Stomach (tissue), 4 donors: Measurements from ENCODE around the gene R3HDM2.

Experiments used
- CTCF ChIP-seq, 7 experiments: fragments of 450-650 bp in 4 of 7; fragments of 200-600 bp in 3 of 7; sonication (generic) in 3 of 7; IDR thresholded peaks; one replicate each; pipeline ENCODE4 v1.5.1; 2016 to 2019; ENCODE audit warnings: antibody characterized with exemption in 7 of 7, control low read depth in 2 of 7, mild to moderate bottlenecking in 1 of 7
- POLR2A ChIP-seq, 4 donors: fragments of 450-650 bp; IDR thresholded peaks; one replicate each; pipeline ENCODE4 v1.6.1; 2016; ENCODE audit warnings: antibody characterized with exemption in 4 of 4, control low read depth in 2 of 4, mild to moderate bottlenecking in 1 of 4, moderate library complexity in 1 of 4
- POLR2AphosphoS5 ChIP-seq, 3 donors: sonication (generic); formaldehyde crosslinking; IDR thresholded peaks; one replicate each; pipeline ENCODE4 v1.6.1; 2016; ENCODE audit warnings: antibody characterized with exemption in 3 of 3

DNA sequence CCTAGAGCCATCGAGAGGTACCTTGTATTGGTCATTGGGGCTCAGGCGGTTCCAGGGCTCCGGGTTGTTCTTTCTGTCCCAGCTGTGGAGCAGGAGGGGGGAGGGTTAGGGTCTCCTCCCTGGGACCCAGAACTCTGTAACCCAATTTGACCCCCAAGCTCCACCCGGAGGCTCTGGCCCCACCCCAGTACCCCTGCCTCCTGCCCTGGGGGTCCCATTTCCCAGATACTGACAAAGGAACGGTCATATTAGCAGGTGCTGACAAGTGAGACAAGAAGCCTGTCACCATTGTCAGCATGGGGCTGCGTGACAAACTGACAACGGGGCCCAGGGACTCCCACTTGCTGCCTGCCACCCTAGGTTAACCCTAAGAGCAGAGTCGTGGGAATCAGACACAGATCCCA is 195.1 kb downstream of the R3HDM2 start:
- no peak for TF ChIP-seq CTCF (IDR thresholded peaks at IDR 0.05)
- no peak for TF ChIP-seq POLR2A (IDR thresholded peaks at IDR 0.05)
- no peak for TF ChIP-seq POLR2AphosphoS5 (IDR thresholded peaks at IDR 0.05)
